KMS-11 (cell line): ENCODE measurements around the gene CDH20.

ENCODE experiments used
- H2AFZ ChIP-seq: fragments of 200-600 bp; sonication (generic); 2 replicates; pipeline ENCODE4 v1.6.1; 2016; ENCODE audit warnings: antibody characterized with exemption, mixed run types, low read depth
- H3K27ac ChIP-seq: fragments of 200-600 bp; sonication (generic); 2 replicates; pipeline ENCODE4 v1.6.1; 2016; ENCODE audit warnings: mild to moderate bottlenecking, mixed run types
- H3K27me3 ChIP-seq: fragments of 200-600 bp; sonication (generic); 2 replicates; pipeline ENCODE4 v1.6.1; 2017; ENCODE audit warnings: mild to moderate bottlenecking, low read depth, mixed run types, moderate library complexity; ENCODE audit not compliant: insufficient read depth
- H3K36me3 ChIP-seq: fragments of 200-600 bp; sonication (generic); 2 replicates; pipeline ENCODE4 v1.6.1; 2017; ENCODE audit warnings: mild to moderate bottlenecking, mixed run types; ENCODE audit not compliant: insufficient read depth
- H3K4me1 ChIP-seq: fragments of 200-600 bp; sonication (generic); 2 replicates; pipeline ENCODE4 v1.6.1; 2016; ENCODE audit warnings: mild to moderate bottlenecking, low read depth, mixed run types; ENCODE audit not compliant: poor library complexity, severe bottlenecking
- H3K4me2 ChIP-seq: fragments of 200-600 bp; sonication (generic); 2 replicates; pipeline ENCODE4 v1.7.0; 2016; ENCODE audit warnings: mild to moderate bottlenecking, mixed run types
- H3K4me3 ChIP-seq: fragments of 200-600 bp; sonication (generic); IDR thresholded peaks from 2 replicates; pipeline ENCODE4 v1.6.1; 2017; ENCODE audit warnings: low read depth, low read length, mixed read lengths; ENCODE audit not compliant: insufficient read depth
- H3K79me2 ChIP-seq: fragments of 200-600 bp; sonication (generic); 2 replicates; pipeline ENCODE4 v1.6.1; 2016; ENCODE audit warnings: low read depth, mixed run types; ENCODE audit not compliant: insufficient read depth
- H3K9ac ChIP-seq: fragments of 200-600 bp; sonication (generic); 2 replicates; pipeline ENCODE4 v1.6.1; 2016; ENCODE audit warnings: mild to moderate bottlenecking, mixed run types
- H4K20me1 ChIP-seq: fragments of 200-600 bp; sonication (generic); 2 replicates; pipeline ENCODE4 v1.6.1; 2016; ENCODE audit warnings: mild to moderate bottlenecking, mixed run types; ENCODE audit not compliant: insufficient read depth
- TF ChIP-seq, protein P1 (sequence below): fragments of 200-600 bp; sonication (generic); conservative IDR thresholded peaks from 2 replicates; pipeline ENCODE4 v1.6.1; 2017; ENCODE audit warnings: low read depth, mild to moderate bottlenecking, antibody characterized with exemption, low read length, moderate library complexity, mixed read lengths

CDH20 gene

DNA sequence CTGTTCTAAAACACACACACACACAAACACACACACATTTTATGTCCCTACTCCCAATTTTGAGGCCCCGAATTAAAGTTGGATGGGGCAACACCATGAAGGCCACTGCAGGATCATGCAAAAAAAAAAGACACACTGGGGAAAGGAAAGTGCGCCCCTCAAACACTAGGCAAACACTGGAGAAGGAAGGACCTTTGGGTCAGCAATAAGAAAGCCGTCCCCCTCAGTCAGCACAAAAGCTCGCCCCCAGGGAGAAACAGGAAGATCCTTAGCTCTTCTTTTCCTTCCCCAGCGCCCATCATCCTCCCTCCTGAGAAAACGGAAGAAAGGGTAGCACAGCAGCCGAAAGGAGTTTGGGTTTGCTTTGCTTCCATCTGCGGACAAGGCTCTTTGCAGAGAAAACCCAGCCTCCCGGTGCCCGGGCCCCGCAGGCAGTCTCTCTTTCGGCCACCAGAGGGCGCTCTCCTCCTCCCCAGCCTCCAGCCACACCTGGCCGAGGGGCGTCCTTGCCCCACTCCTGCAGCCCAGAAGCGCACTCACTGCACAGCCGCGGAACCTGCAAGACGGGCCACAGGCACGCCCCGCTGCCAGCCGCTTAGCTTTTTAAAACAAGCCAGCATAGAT is 248.5 kb downstream of the CDH20 start:
- no peaks in the 10 kb centered on the region for H3K36me3 ChIP-seq
- no peaks in the 10 kb centered on the region for H3K4me1 ChIP-seq
- no peaks in the 10 kb centered on the region for H3K79me2 ChIP-seq
- no peaks in the 10 kb centered on the region for H4K20me1 ChIP-seq
- H3K4me2 ChIP-seq: peak overlapping the region; percentile 27
- H3K4me3 ChIP-seq: no peak overlapping the region
- H3K27ac ChIP-seq: no peak overlapping the region
- TF ChIP-seq, protein P1, sequence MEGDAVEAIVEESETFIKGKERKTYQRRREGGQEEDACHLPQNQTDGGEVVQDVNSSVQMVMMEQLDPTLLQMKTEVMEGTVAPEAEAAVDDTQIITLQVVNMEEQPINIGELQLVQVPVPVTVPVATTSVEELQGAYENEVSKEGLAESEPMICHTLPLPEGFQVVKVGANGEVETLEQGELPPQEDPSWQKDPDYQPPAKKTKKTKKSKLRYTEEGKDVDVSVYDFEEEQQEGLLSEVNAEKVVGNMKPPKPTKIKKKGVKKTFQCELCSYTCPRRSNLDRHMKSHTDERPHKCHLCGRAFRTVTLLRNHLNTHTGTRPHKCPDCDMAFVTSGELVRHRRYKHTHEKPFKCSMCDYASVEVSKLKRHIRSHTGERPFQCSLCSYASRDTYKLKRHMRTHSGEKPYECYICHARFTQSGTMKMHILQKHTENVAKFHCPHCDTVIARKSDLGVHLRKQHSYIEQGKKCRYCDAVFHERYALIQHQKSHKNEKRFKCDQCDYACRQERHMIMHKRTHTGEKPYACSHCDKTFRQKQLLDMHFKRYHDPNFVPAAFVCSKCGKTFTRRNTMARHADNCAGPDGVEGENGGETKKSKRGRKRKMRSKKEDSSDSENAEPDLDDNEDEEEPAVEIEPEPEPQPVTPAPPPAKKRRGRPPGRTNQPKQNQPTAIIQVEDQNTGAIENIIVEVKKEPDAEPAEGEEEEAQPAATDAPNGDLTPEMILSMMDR: peak; percentile 98
- peak overlapping the region; percentile 41; the same call in 1 of the 2 replicates for H2AFZ ChIP-seq
- no peak overlapping the region for H3K9ac ChIP-seq
- no peaks in the 10 kb centered on the region for H3K27me3 ChIP-seq

DNA sequence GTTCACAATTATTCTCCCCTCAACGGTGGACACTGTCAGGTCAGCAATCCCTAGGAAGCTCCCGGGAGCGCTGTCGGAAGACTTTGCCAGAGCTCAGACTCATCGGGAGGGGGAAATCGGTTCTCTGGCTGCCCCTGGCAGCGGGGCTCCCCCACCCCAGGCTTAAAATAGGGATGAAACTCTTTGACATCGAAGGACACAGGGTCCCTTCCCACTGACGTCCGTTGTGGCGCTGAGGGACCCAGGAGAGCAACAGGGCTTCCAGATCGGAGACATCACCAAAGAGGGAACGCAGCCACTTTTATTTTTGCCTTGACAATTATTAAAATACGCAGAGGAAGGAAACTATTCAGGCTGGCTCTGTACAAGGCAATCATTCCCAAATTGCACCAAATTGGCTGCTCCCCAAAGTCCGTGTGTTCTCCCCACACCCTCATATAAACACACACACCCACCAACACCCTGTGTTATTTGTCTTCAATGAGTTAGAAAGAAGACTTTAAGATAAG is 249.0 kb downstream of the CDH20 start:
- peak overlapping the region; percentile 41; the same call in 1 of the 2 replicates for H2AFZ ChIP-seq

DNA sequence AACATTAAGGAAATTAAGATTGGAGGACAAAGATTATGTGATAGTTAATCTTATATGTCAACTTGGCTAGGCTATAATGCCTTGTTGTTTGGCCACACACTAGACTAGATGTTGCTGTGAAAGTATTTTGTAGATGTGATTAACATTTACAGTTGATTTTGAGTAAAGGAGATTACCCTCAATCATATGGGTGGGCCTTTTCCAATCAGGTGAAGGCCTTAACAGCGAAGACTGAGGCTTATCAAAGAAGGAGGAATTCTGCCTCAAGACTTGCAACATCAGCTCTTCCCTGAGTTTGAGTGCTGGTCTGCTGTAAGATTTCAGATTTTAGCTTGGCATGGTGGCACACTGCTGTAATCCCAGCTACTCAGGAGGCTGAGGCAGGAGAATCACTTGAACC is 250.3 kb downstream of the CDH20 start:
- Histone ChIP-seq H3K27ac (no peak overlapping the region), H3K4me1 (no peaks in the 10 kb centered on the region), H2AFZ (no peak overlapping the region), H3K79me2 (no peaks in the 10 kb centered on the region), H3K36me3 (no peaks in the 10 kb centered on the region), H3K9ac (no peak overlapping the region), H4K20me1 (no peaks in the 10 kb centered on the region), H3K27me3 (no peaks in the 10 kb centered on the region), H3K4me2 (no peak overlapping the region), H3K4me3 (no peak overlapping the region)
- TF ChIP-seq, protein P1: no peak

More for the DNA sequence above, 249.0 kb downstream of the CDH20 start:
- H3K4me1 ChIP-seq: no peaks in the 10 kb centered on the region
- peak overlapping the region; percentile 27 for H3K4me2 ChIP-seq
- TF ChIP-seq, protein P1: peak; percentile 65
- no peaks in the 10 kb centered on the region for H3K36me3 ChIP-seq
- H3K27ac ChIP-seq: no peak overlapping the region
- no peak overlapping the region for H3K9ac ChIP-seq
- H4K20me1 ChIP-seq: no peaks in the 10 kb centered on the region
- no peak overlapping the region for H3K4me3 ChIP-seq
- H3K79me2 ChIP-seq: no peaks in the 10 kb centered on the region
- no peaks in the 10 kb centered on the region for H3K27me3 ChIP-seq

DNA sequence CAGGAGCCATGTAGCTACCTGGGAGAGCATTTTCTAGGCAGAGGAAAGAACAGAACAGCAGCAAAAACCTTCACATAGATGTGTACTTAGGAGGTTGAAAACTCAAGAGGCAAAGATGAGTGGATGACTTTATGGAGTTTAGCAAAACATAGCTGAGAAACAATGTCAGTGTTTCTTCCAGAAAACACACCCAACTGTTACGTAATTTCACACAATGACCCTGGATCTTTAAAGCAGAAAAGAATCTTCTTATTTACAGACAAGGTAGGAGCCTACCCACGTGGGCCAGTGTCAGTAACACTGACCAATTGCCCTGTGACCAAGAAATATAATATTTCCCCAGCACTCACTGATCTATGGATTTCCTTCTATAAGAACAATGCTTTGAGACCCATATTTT is 254.6 kb downstream of the CDH20 start:
- H3K27me3 ChIP-seq: no peaks in the 10 kb centered on the region
- H3K9ac ChIP-seq: no peak overlapping the region
- H3K4me2 ChIP-seq: no peak overlapping the region
- no peak overlapping the region for H2AFZ ChIP-seq
- H4K20me1 ChIP-seq: no peaks in the 10 kb centered on the region
- H3K79me2 ChIP-seq: no peaks in the 10 kb centered on the region
- no peaks in the 10 kb centered on the region for H3K4me1 ChIP-seq
- TF ChIP-seq, protein P1: no peak
- H3K4me3 ChIP-seq: no peak overlapping the region
- no peaks in the 10 kb centered on the region for H3K36me3 ChIP-seq
- H3K27ac ChIP-seq: no peak overlapping the region
